K562 (cell line): Measurements from ENCODE around the gene ORMDL3. TPM values are rescaled to one million over a fixed set of nuclear protein-coding genes. Genes with fewer than 3 reads are reported as not detected.
A peak's percentile ranks its signal among the peaks of the same experiment; 100 is the strongest.

ENCODE experiments used
- BMI1 ChIP-seq: fragments of 150-350 bp; IDR thresholded peaks from 2 replicates; pipeline ENCODE4 v1.6.1; 2014; ENCODE audit warnings: low read length
- CCNT2 ChIP-seq: IDR thresholded peaks from 2 replicates; pipeline ENCODE4 v1.6.1; 2011; ENCODE audit warnings: borderline replicate concordance, low read depth, mild to moderate bottlenecking, moderate library complexity, mixed read lengths, low read length; ENCODE audit not compliant: insufficient read length; ENCODE audit errors: extremely low read depth
- CREB3 ChIP-seq: fragments of 450-650 bp; conservative IDR thresholded peaks from 2 replicates; pipeline ENCODE4 v1.6.1; 2016; ENCODE audit warnings: missing genetic modification characterization, low read depth, mild to moderate bottlenecking, missing compliant biosample characterization, moderate library complexity
- FOXJ2 ChIP-seq: fragments of 200-800 bp; sonication (Bioruptor generic); IDR thresholded peaks from 2 replicates; pipeline ENCODE4 v1.6.1; 2016; ENCODE audit warnings: missing genetic modification characterization, missing compliant biosample characterization
- HMBOX1 ChIP-seq: sonication (generic); IDR thresholded peaks from 2 replicates; pipeline ENCODE4 v1.6.1; 2016
- HMGXB4 ChIP-seq: sonication (generic); formaldehyde crosslinking; IDR thresholded peaks from 2 replicates; pipeline ENCODE4 v1.8.1; 2023; ENCODE audit warnings: mild to moderate bottlenecking, missing genetic modification reagents
- ILF3 ChIP-seq: fragments of 450-650 bp; IDR thresholded peaks from 2 replicates; pipeline ENCODE4 v1.6.1; 2018; ENCODE audit warnings: antibody characterized with exemption, mild to moderate bottlenecking, moderate library complexity, borderline replicate concordance
- KLF6 ChIP-seq: fragments of 250-450 bp; sonication (Bioruptor Pico); IDR thresholded peaks from 2 replicates; pipeline ENCODE4 v1.4.0; 2020; ENCODE audit warnings: mild to moderate bottlenecking, moderate library complexity, borderline replicate concordance
- RAD51 ChIP-seq: fragments of 450-650 bp; IDR thresholded peaks from 2 replicates; pipeline ENCODE4 v1.7.1; 2016; ENCODE audit warnings: low read depth, mild to moderate bottlenecking, borderline replicate concordance
- RBM25 ChIP-seq: fragments of 200-400 bp; formaldehyde crosslinking; IDR thresholded peaks from 2 replicates; pipeline ENCODE4 v1.6.1; 2018; ENCODE audit warnings: low read length, low read depth, moderate library complexity; ENCODE audit not compliant: severe bottlenecking
- SMAD3 ChIP-seq: fragments of 450-650 bp; formaldehyde crosslinking; conservative IDR thresholded peaks from 2 replicates; pipeline ENCODE4 v1.4.0; 2020; ENCODE audit warnings: mild to moderate bottlenecking
- SMARCB1 ChIP-seq: IDR thresholded peaks from 2 replicates; pipeline ENCODE4 v1.6.1; 2011; ENCODE audit warnings: improper control_type of control experiment, low read depth; ENCODE audit not compliant: insufficient read length
- STAG1 ChIP-seq: sonication (generic); formaldehyde crosslinking; IDR thresholded peaks from 2 replicates; pipeline ENCODE4 v1.5.0; 2020; ENCODE audit warnings: missing genetic modification reagents, borderline replicate concordance
- THRB ChIP-seq: fragments of 450-650 bp; formaldehyde crosslinking; conservative IDR thresholded peaks from 2 replicates; pipeline ENCODE4 v1.4.0; 2022; ENCODE audit warnings: mild to moderate bottlenecking, missing genetic modification characterization
- XRCC5 ChIP-seq: fragments of 200-400 bp; formaldehyde crosslinking; IDR thresholded peaks from 2 replicates; pipeline ENCODE4 v1.6.1; 2017; ENCODE audit warnings: low read depth, mild to moderate bottlenecking, low read length
- ZBTB26 ChIP-seq: fragments of 450-650 bp; formaldehyde crosslinking; IDR thresholded peaks from 2 replicates; pipeline ENCODE4 v1.4.0; 2022; ENCODE audit warnings: missing genetic modification characterization
- ZBTB7A ChIP-seq: IDR thresholded peaks from 2 replicates; pipeline ENCODE4 v1.6.1; 2011; ENCODE audit warnings: low read depth, mild to moderate bottlenecking, low read length, moderate library complexity, borderline replicate concordance; ENCODE audit not compliant: control insufficient read depth
- ZNF274 ChIP-seq: IDR thresholded peaks from 2 replicates; pipeline ENCODE4 v1.6.1; 2011; ENCODE audit warnings: low read depth, mild to moderate bottlenecking, low read length, moderate library complexity, borderline replicate concordance
- ZNF311 ChIP-seq: fragments of 250-450 bp; sonication (Bioruptor Pico); IDR thresholded peaks from 2 replicates; pipeline ENCODE4 v1.4.0; 2020; ENCODE audit warnings: mild to moderate bottlenecking, moderate library complexity
- ZNF695 ChIP-seq: fragments of 450-650 bp; formaldehyde crosslinking; IDR thresholded peaks from 2 replicates; pipeline ENCODE4 v1.4.0; 2020; ENCODE audit warnings: mild to moderate bottlenecking, moderate library complexity
- ZNF79 ChIP-seq: fragments of 250-450 bp; sonication (Bioruptor Pico); IDR thresholded peaks from 2 replicates; pipeline ENCODE4 v1.4.0; 2020; ENCODE audit warnings: low read depth, mild to moderate bottlenecking, moderate library complexity
- ZSCAN32 ChIP-seq: fragments of 450-650 bp; formaldehyde crosslinking; IDR thresholded peaks from 2 replicates; pipeline ENCODE4 v1.4.0; 2020; ENCODE audit warnings: mild to moderate bottlenecking, moderate library complexity
- polyA plus RNA-seq, 8 experiments: library from polyadenylated mRNA; depleted of rRNA in 4 of 8; stranded (reverse) in 5 of 8; unstranded in 3 of 8; fragments of >200 nt; fragmentation: Nextera tagmentation in 2 of 8; fragmentation: Illumina TruSeq in 1 of 8; extraction: Ambion mirVana in 2 of 8; extraction: Trizol in 1 of 8; gene quantifications; 2 replicates each; pipeline versions ENCODE4 v1.2.1 to v1.2.3, GENCODE V29; 2011 to 2014; ENCODE audit warnings: inconsistent platforms in 1 of 8, missing spikeins in 1 of 8
- total RNA-seq, 7 experiments: library from RNA; depleted of rRNA in 6 of 7; stranded (reverse); fragments of >200 nt in 6 of 7; fragmentation: Illumina TruSeq in 2 of 7; extraction: Trizol in 2 of 7; gene quantifications; 2 replicates each; pipeline versions ENCODE4 v1.2.1 to v1.2.3, GENCODE V29; 2011 to 2021; ENCODE audit warnings: low replicate concordance in 1 of 7

Gene ORMDL3
- total and polyA plus RNA-seq, 9 of the 15 experiments (the other 6 are each of a cell fraction or from before 2014, with no cell fraction given) = 2.7 to 57.4 (median 27.1) TPM

GRCh38 chr17:39952680-39953470 lies 25.5 kb upstream of the ORMDL3 start (continued):
- peak; percentile 54; the same call in 1 of the 2 replicates for TF ChIP-seq ZBTB7A
- TF ChIP-seq THRB (CRISPR knock-in tag) = no peak; the same call in 1 of the 2 replicates
- TF ChIP-seq FOXJ2 (tag) = no peak
- no peak for TF ChIP-seq ZNF695 (CRISPR knock-in tag)
- TF ChIP-seq ZBTB26 = no peak
- no peak for TF ChIP-seq ZNF274
- TF ChIP-seq ZNF311 (CRISPR knock-in tag) = no peak
- TF ChIP-seq SMAD3 (CRISPR knock-in tag) = no peak
- no peak for TF ChIP-seq ZSCAN32 (CRISPR knock-in tag)
- TF ChIP-seq ILF3 = no peak
- no peak for TF ChIP-seq HMGXB4
- TF ChIP-seq RAD51 = no peak
- TF ChIP-seq RBM25 = no peak
- TF ChIP-seq CREB3 (tag) = no peak
- no peak for TF ChIP-seq STAG1 (CRISPR knock-in tag)
- TF ChIP-seq SMARCB1 = no peak
- TF ChIP-seq HMBOX1 = no peak
- no peak for TF ChIP-seq KLF6 (CRISPR knock-in tag)
- no peak for TF ChIP-seq ZNF79 (CRISPR knock-in tag)
- no peak for TF ChIP-seq XRCC5
- TF ChIP-seq BMI1 = no peak
- no peak for TF ChIP-seq CCNT2
